H9 (cell line): Measurements from ENCODE around the gene HOXB6. TPM values are rescaled to one million over a fixed set of nuclear protein-coding genes. Genes with fewer than 3 reads are reported as not detected.

Source experiments
- DNase-seq: peaks from one replicate; pipeline ENCODE4 v3.0.0-alpha.2; 2017
- H2AFZ ChIP-seq: one replicate; pipeline ENCODE4 v1.6.1; 2013; ENCODE audit warnings: mild to moderate bottlenecking, low read length, control low read depth, moderate library complexity
- H2AK5ac ChIP-seq: 2 replicates; pipeline ENCODE4 v1.6.1; 2013; ENCODE audit warnings: low read length, control low read depth, mixed read lengths; ENCODE audit not compliant: insufficient read length
- H2BK120ac ChIP-seq: one replicate; pipeline ENCODE4 v1.6.1; 2013; ENCODE audit warnings: low read depth, mild to moderate bottlenecking, low read length, control low read depth, inconsistent platforms; ENCODE audit not compliant: poor library complexity, severe bottlenecking
- H2BK12ac ChIP-seq: 2 replicates; pipeline ENCODE4 v1.6.1; 2013; ENCODE audit warnings: low read length, control low read depth, mixed read lengths, low read depth; ENCODE audit not compliant: insufficient read length
- H2BK15ac ChIP-seq: 2 replicates; pipeline ENCODE4 v1.6.1; 2013; ENCODE audit warnings: low read depth, low read length, control low read depth
- H2BK20ac ChIP-seq: one replicate; pipeline ENCODE4 v1.6.1; 2013; ENCODE audit warnings: low read depth, mild to moderate bottlenecking, low read length, control low read depth, inconsistent platforms; ENCODE audit not compliant: poor library complexity, severe bottlenecking
- H2BK5ac ChIP-seq: 2 replicates; pipeline ENCODE4 v1.6.1; 2013; ENCODE audit warnings: low read length, control low read depth, mixed read lengths; ENCODE audit not compliant: insufficient read length
- H3K14ac ChIP-seq: 2 replicates; pipeline ENCODE4 v1.6.1; 2013; ENCODE audit warnings: low read length, control low read depth; ENCODE audit not compliant: insufficient read depth
- H3K18ac ChIP-seq: 2 replicates; pipeline ENCODE4 v1.6.1; 2013; ENCODE audit warnings: low read depth, mild to moderate bottlenecking, mixed read lengths, low read length, control low read depth; ENCODE audit not compliant: insufficient read length
- H3K23ac ChIP-seq: 2 replicates; pipeline ENCODE4 v1.6.1; 2013; ENCODE audit warnings: low read length, control low read depth, mixed read lengths, low read depth; ENCODE audit not compliant: insufficient read length
- H3K23me2 ChIP-seq: 2 replicates; pipeline ENCODE4 v1.6.1; 2013; ENCODE audit warnings: low read depth, mild to moderate bottlenecking, mixed read lengths, low read length, control low read depth; ENCODE audit not compliant: insufficient read length, poor library complexity, severe bottlenecking
- H3K27ac ChIP-seq: 2 replicates; pipeline ENCODE4 v1.5.1; 2013; ENCODE audit warnings: low read length, control low read depth, mixed read lengths, low read depth; ENCODE audit not compliant: insufficient read length
- H3K27me3 ChIP-seq: 2 replicates; pipeline ENCODE4 v1.6.1; 2013; ENCODE audit warnings: low read length, control low read depth, inconsistent platforms; ENCODE audit not compliant: insufficient read depth
- H3K4ac ChIP-seq: 2 replicates; pipeline ENCODE4 v1.6.1; 2013; ENCODE audit warnings: low read depth, mild to moderate bottlenecking, control low read depth, inconsistent platforms, low read length, moderate library complexity
- H3K4me1 ChIP-seq: 2 replicates; pipeline ENCODE4 v1.6.1; 2013; ENCODE audit warnings: low read length, control low read depth, inconsistent platforms; ENCODE audit not compliant: insufficient read depth
- H3K4me2 ChIP-seq: 2 replicates; pipeline ENCODE4 v1.6.1; 2013; ENCODE audit warnings: low read length, control low read depth, mixed read lengths; ENCODE audit not compliant: insufficient read length, insufficient read depth
- H3K56ac ChIP-seq: 2 replicates; pipeline ENCODE4 v1.6.1; 2013; ENCODE audit warnings: low read depth, mild to moderate bottlenecking, mixed read lengths, low read length, control low read depth; ENCODE audit not compliant: insufficient read length
- H3K79me1 ChIP-seq: 2 replicates; pipeline ENCODE4 v1.6.1; 2013; ENCODE audit warnings: low read depth, mild to moderate bottlenecking, moderate library complexity, low read length, control low read depth, inconsistent platforms; ENCODE audit not compliant: insufficient read depth, poor library complexity, severe bottlenecking
- H3K79me2 ChIP-seq: 2 replicates; pipeline ENCODE4 v1.6.1; 2013; ENCODE audit warnings: low read length, control low read depth, inconsistent platforms; ENCODE audit not compliant: insufficient read depth
- H3K9ac ChIP-seq: 2 replicates; pipeline ENCODE4 v1.6.1; 2013; ENCODE audit warnings: low read length, control low read depth, mixed read lengths; ENCODE audit not compliant: insufficient read length; ENCODE audit errors: extremely low read depth
- H3K9me3 ChIP-seq: one replicate; pipeline ENCODE4 v1.6.1; 2013; ENCODE audit warnings: low read depth, low read length, inconsistent platforms; ENCODE audit not compliant: control insufficient read depth
- H3T11ph ChIP-seq: one replicate; pipeline ENCODE4 v1.6.1; 2013; ENCODE audit warnings: mild to moderate bottlenecking, low read length, control low read depth, inconsistent platforms
- H4K20me1 ChIP-seq: one replicate; pipeline ENCODE4 v1.6.1; 2013; ENCODE audit not compliant: control insufficient read depth, insufficient read length, insufficient read depth
- H4K5ac ChIP-seq: 2 replicates; pipeline ENCODE4 v1.6.1; 2013; ENCODE audit warnings: low read depth, mild to moderate bottlenecking, mixed read lengths, low read length, control low read depth; ENCODE audit not compliant: insufficient read length
- H4K8ac ChIP-seq: replicated peaks from 2 replicates; pipeline ENCODE4 v1.6.1; 2013; ENCODE audit warnings: low read length, control low read depth, mixed read lengths, low read depth; ENCODE audit not compliant: insufficient read length
- H4K91ac ChIP-seq: 2 replicates; pipeline ENCODE4 v1.6.1; 2013; ENCODE audit warnings: low read depth, mild to moderate bottlenecking, moderate library complexity, mixed read lengths, low read length, control low read depth; ENCODE audit not compliant: insufficient read length
- H3K27ac Mint-ChIP-seq, 3 experiments: 2 replicates in 2 of 3; 3 replicates in 1 of 3; pipeline ENCODE4 v1.8.0; 2020 to 2021; ENCODE audit warnings: mixed read lengths in 3 of 3, mild to moderate bottlenecking in 1 of 3, moderate library complexity in 1 of 3
- H3K27me3 Mint-ChIP-seq: 2 replicates; pipeline ENCODE4 v1.8.0; 2021; ENCODE audit warnings: low read depth, mild to moderate bottlenecking, moderate library complexity, mixed read lengths
- H3K36me3 Mint-ChIP-seq, 3 experiments: 2 replicates in 2 of 3; 3 replicates in 1 of 3; pipeline ENCODE4 v1.8.0; 2020 to 2021; ENCODE audit warnings: low read depth in 3 of 3, mixed read lengths in 3 of 3; ENCODE audit not compliant: insufficient read depth in 1 of 3
- H3K4me1 Mint-ChIP-seq, 2 experiments: 2 replicates each; pipeline ENCODE4 v1.8.0; 2020; ENCODE audit warnings: mixed read lengths in 2 of 2
- H3K4me3 Mint-ChIP-seq, 2 experiments: 2 replicates in 1 of 2; 3 replicates in 1 of 2; pipeline ENCODE4 v1.8.0; 2020 to 2021; ENCODE audit warnings: mild to moderate bottlenecking in 2 of 2, mixed read lengths in 2 of 2, moderate library complexity in 1 of 2
- H3K9me3 Mint-ChIP-seq, 2 experiments: 2 replicates in 1 of 2; 3 replicates in 1 of 2; pipeline ENCODE4 v1.8.0; 2020; ENCODE audit warnings: mild to moderate bottlenecking in 2 of 2, mixed read lengths in 2 of 2, moderate library complexity in 1 of 2
- CTCF ChIP-seq: fragments of 200-600 bp; sonication (generic); conservative IDR thresholded peaks from 3 replicates; pipeline ENCODE4 v1.8.0; 2021; ENCODE audit warnings: antibody characterized with exemption, mild to moderate bottlenecking
- WGBS: extraction: QIAGEN DNeasy Blood & Tissue Kit; methylation state at CpG from one replicate; pipeline ENCODE4 v1.1.7; 2013; ENCODE audit warnings: missing lambda C conversion rate, low lambda C conversion rate, mixed read lengths; ENCODE audit not compliant: insufficient read length; ENCODE audit errors: extremely low coverage; 5-methylcytosine and 5-hydroxymethylcytosine counted together
- total RNA-seq: library from RNA; stranded (reverse); gene quantifications from 2 replicates; pipeline ENCODE4 v1.2.1, GENCODE V29; 2021

HOXB6 gene
- total RNA-seq, 1 experiment from 2014 or later: not detected

DNA sequence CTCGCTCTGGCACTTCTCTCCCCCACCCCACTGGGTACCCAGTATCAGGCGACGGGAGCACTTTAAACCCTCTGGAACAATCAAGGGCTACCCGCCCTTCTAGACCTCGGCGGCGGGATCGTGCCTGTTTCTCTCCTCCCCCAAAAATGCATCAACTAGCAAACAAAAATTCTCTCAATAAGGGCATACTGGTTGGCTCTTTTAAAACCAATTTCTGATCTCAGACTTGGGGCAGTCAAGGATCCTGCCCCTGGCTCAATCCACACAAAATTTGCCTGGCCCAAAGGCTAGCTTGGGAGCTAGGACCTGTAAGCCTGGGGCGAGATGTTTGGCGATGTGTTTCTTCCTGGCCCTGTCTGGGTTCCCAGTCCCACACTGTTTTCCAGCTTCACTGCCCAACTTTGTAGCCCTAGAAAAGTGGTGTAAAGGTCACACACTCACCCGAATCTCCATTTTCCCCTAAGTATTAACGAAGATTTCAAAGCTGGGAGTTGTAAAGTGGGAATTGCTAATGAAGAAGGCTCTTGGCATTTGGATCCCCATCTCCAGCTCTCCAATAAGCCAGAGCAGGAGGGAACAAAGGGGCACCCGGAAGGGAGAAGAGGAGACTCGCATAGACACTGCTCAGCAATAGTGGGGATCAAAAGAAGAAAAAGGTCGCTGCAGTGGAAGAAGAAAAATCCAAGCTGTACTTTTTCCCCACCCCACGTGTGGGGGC is 45.5 kb downstream of the HOXB6 start:
- H3T11ph ChIP-seq: no peak overlapping the region
- H3K4me1 ChIP-seq: no peaks in the 10 kb centered on the region
- WGBS: no CpG with 5 or more reads among the region's 16 CpGs
- no peaks in the 10 kb centered on the region for H3K23me2 ChIP-seq
- no peak overlapping the region for H3K56ac ChIP-seq
- Mint-ChIP-seq H3K36me3 (peaks cover 0 to 2% (median 0%) of the 10 kb centered on the region in 3 experiments; a peak in 2 of 7 replicates), H3K9me3 (peaks cover 0 to 6% of the 10 kb centered on the region in 2 experiments; a peak in 2 of 5 replicates), H3K4me1 (peaks cover 4 to 21% of the 10 kb centered on the region in 2 experiments), H3K27ac (no peak overlapping the region), H3K4me3 (no peak overlapping the region), H3K27me3 (peaks cover 97% of the 10 kb centered on the region)
- no peak overlapping the region for H2BK20ac ChIP-seq
- no peak overlapping the region for H3K9ac ChIP-seq
- H3K27ac ChIP-seq: no peak overlapping the region
- no peak for DNase-seq
- no peaks in the 10 kb centered on the region for H3K79me2 ChIP-seq
- no peak overlapping the region for H3K14ac ChIP-seq
- H2BK5ac ChIP-seq: no peak overlapping the region
- no peaks in the 10 kb centered on the region for H3K79me1 ChIP-seq
- H4K91ac ChIP-seq: no peak overlapping the region
- no peak overlapping the region for H2AK5ac ChIP-seq
- no peak overlapping the region for H3K23ac ChIP-seq
- no peak overlapping the region for H4K5ac ChIP-seq
- H2BK12ac ChIP-seq: no peak overlapping the region
- no peak overlapping the region for H2BK120ac ChIP-seq
- H4K20me1 ChIP-seq: no peaks in the 10 kb centered on the region
- H3K4ac ChIP-seq: no peak overlapping the region
- no peak for TF ChIP-seq CTCF
- no peak overlapping the region for H2AFZ ChIP-seq
- H3K4me2 ChIP-seq: no peak overlapping the region
- no peak overlapping the region for H4K8ac ChIP-seq
- H3K9me3 ChIP-seq: no peaks in the 10 kb centered on the region
- H2BK15ac ChIP-seq: no peak overlapping the region
- H3K27me3 ChIP-seq: peaks cover 97% of the 10 kb centered on the region
- no peak overlapping the region for H3K18ac ChIP-seq
